GM21381 (cell line): ENCODE results near the gene MS4A3.
"Not testable (repeated sequence)": the region's sequence is repeated elsewhere in the genome, so short reads cannot be mapped to it uniquely, and the experiment has no call there.

Source experiments
- ATAC-seq: cut with Tn5 transposase; IDR thresholded peaks from one replicate; pipeline ENCODE4 v1.9.1; 2021; ENCODE audit warnings: mild to moderate bottlenecking, moderate library complexity; ENCODE audit not compliant: unreplicated experiment

MS4A3 gene

DNA sequence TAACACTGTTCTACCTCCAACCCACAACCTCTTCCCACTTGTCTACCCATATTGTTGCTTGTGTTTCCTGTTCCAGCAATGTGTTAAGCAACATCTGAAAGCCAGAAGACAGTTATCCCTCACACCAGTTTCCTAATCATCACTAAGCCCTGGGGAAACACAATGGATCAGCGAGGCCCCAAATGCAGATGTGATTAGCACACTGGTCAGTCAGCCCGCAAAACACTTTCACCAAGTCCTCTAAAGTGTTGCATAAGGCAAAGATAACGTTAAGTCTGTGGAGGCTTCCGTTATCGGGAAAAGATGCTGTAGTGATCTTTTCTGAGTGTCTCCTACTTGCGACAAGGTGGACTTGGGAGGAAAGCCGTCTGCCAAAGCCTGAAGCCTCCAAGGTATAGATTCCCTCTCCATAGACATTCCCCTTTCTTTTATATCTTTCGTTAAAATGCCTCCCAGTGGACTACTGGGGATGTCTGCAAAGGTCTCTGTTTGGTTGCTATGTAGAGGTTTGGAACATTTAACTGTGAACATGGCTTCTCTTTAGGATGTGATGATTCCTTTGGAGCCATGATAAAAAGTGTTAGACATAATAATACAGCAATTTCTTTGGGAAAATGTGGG, at the start of gene MS4A3:
Gene MS4A3 (plus strand): TSS at position 317 of the 621 bp plus-strand sequence. CDS start 4,496 bp downstream, outside the sequence.
- ATAC-seq, result no peak

DNA sequence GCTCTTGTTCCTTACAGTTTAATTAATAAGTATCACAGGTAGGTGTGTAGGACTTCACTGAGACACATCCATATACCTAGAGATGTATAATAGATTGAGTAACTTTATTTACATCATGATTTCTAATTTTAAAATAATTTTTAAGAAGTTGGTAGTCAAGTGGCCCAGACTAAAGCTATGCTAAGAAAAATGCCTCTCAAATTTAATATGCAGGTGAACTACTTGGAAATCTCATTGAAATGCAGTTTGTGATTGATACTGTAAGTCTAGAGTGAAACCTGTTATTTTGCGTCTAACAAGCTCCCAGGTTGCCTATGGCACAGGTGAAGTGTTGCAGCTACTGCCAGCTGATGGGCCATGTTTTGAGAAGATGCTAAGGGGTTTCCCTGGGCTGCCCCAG, 39.6 kb upstream of the MS4A3 start, which contains the start of gene OOSP4B:
Gene OOSP4B (plus strand): TSS at position 301 of the 400 bp plus-strand sequence.
- ATAC-seq, result no peak

- ATAC-seq, result no peak
These were observed 38.4 kb upstream of the MS4A3 start for GRCh38 chr11:60018058-60018457.

GRCh38 chr11:60020376-60020775, 36.1 kb upstream of the MS4A3 start:
- ATAC-seq, result not testable (repeated sequence)

GRCh38 chr11:60029015-60029632, 27.3 kb upstream of the MS4A3 start:
- ATAC-seq, result no peak

DNA sequence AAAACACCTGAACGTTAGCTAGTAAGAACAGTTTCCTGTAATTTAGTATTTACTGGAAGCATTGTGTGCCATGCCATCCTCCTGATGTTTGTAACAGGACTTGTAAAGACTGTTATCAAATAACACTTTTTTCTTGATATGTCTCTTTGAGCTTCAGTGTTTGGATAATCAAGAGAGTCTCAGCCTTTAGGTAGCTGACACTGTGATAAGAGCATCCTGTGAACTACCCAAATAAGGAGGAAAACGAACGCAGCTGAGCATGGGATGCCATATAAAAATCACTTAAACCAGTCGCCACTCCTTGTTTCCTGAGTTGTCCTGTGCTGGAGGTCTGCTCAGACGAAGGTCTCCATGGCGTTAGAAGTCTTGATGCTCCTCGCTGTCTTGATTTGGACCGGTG, 16.4 kb upstream of the MS4A3 start, which contains the start of gene OOSP2:
Gene OOSP2 (plus strand): TSS at position 301 of the 400 bp plus-strand sequence. CDS start 51 bp downstream, at position 352.
- ATAC-seq, result no peak

DNA sequence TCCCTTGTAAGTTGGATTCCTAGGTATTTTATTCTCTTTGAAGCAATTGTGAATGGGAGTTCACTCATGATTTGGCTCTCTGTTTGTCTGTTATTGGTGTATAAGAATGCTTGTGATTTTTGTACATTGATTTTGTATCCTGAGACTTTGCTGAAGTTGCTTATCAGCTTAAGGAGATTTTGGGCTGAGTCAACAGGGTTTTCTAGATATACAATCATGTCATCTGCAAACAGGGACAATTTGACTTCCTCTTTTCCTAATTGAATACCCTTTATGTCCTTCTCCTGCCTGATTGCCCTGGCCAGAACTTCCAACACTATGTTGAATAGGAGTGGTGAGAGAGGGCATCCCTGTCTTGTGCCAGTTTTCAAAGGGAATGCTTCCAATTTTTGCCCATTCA, 6.0 kb upstream of the MS4A3 start:
- not testable (repeated sequence) for ATAC-seq

DNA sequence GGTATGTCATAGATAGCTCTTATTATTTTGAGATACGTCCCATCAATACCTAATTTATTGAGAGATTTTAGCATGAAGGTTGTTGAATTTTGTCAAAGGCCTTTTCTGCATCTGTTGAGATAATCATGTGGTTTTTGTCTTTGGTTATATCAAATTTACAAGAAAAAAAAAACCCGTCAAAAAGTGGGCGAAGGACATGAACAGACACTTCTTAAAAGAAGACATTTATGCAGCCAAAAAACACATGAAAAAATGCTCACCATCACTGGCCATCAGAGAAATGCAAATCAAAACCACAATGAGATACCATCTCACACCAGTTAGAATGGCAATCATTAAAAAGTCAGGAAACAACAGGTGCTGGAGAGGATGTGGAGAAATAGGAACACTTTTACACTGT, 5.6 kb upstream of the MS4A3 start:
- ATAC-seq, result not testable (repeated sequence)

- ATAC-seq, result no peak
These were observed 2.6 kb downstream of the MS4A3 start for GRCh38 chr11:60059052-60059451.

DNA sequence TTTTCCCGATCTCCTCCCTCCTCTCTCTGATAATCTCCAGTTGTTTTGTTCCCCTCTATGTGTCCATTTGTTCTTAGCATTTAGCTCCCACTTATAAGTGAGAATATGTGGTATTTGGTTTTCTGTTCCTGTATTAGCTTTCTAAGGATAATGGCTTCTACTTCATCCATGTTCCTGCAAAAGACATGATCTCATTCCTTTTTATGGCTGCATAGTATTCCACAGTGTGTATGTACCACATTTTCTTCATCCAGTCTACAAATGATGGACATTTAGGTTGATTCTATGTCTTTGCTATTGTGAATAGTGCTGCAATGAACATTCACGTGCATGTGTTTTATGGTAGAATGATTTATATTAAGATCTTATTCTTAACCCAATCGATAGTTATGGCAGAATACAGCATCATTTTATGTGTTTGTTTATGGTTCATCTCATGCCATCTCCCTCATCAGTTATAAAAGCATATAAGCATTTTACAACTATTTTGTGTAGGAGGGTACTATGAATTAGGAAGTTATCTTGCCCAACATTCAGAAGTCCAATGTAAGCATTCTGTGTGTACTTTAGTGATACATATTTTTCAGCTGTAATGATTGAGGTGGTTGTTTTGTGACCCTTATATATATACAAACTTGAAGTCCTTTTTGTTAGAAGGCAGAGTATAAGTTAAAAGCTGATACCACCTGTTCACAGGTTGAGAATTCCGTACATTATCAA, 3.2 kb downstream of the MS4A3 start:
- no peak for ATAC-seq

GRCh38 chr11:60064111-60064510, 7.6 kb downstream of the MS4A3 start:
- ATAC-seq, result no peak

DNA sequence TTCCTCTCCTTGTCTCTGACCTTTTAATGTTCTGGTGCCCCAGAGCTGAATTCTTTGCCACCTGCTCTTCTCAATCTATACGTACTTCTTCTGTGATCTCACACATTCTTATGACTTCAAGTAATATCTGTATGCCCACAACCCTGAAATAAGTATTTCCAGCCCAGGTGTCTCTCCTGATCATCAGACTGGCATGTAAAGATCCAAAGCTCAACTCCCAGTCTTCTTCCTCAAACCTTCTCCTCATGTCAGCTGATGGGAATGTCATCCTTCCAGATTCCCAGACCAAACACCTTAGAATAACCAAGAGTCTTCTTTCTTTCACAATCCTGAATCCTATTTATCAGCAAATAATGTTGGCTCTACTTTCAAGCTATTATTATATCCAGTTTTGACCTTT, 9.3 kb downstream of the MS4A3 start:
- ATAC-seq, result no peak

DNA sequence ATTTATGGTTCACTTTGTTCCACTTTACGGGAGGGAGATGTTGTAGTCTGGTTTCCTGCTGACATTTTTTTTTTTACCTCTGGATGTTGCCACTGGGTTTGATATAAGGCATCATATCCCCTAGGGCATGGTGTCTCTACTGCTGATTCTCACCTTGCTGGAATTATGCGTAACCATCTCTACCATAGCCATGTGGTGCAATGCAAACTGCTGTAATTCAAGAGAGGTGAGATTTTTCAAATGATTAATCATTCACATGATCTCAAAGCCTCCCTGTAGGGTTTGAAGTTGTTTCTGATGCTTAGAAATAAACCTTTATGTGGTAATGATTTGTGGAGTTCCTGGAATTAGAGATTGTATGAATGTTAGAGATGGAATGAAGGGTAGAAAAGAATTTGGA, 13.0 kb downstream of the MS4A3 start:
- ATAC-seq, result no peak

- ATAC-seq, result not testable (repeated sequence)
These were observed 15.2 kb downstream of the MS4A3 start for GRCh38 chr11:60071644-60072043.

DNA sequence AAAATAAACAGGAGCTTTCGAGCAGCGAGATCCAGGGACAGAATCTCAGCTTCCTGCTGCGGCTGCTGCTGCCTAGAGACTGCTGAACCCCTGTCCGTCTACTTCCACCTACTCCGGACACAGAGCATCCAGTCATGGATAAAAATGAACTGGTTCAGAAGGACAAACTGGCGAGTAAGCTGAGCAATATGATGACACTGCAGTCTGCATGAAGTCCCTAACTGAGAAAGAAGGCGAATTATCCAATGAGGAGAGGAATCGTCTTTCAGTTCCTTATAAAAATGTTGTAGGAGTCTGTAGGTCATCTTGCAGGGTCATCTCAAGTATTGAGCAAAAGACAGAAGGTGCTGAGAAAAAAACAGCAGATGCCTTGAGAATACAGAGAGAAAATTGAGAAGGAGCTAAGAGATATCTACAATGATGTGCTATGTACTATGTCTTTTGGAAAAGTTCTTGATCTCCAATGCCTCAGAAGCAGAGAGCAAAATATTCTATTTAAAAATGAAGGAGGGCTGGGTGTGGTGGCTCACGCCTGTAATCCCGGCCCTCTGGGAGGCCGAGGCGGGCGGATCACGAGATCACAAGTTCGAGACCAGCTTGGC, 20.9 kb downstream of the MS4A3 start:
- ATAC-seq, result no peak

GRCh38 chr11:60077981-60078380, 21.5 kb downstream of the MS4A3 start:
- ATAC-seq, result no peak

- ATAC-seq, result no peak
These were observed 22.3 kb downstream of the MS4A3 start for GRCh38 chr11:60078745-60079144.

DNA sequence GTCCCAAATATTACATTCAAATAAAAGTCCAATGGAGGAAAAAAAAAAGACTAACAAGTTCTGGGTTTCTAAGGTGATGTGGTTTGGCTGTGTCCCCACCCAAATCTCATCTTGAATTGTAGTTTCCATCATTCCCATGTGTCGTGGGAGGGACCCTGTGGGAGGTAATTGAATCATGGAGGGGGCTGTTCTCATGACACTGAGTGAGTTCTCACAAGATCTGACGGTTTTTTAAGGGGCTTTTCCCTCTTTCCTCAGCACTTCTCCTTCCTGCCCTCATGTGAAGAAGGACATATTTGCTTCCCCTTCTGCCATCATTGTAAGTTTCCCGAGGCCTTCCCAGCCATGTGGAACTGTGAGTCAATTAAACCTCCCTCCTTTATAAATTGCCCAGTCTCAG, 24.1 kb downstream of the MS4A3 start:
- no peak for ATAC-seq

- no peak for ATAC-seq
These were observed 28.3 kb downstream of the MS4A3 start for GRCh38 chr11:60084631-60085273.

- no peak for ATAC-seq
These were observed 29.4 kb downstream of the MS4A3 start for GRCh38 chr11:60085909-60086308.

- ATAC-seq, result no peak
These were observed 30.8 kb downstream of the MS4A3 start for GRCh38 chr11:60087239-60087638.
